Natural killer cell (primary cell): Measurements from ENCODE around the gene USP10. TPM values are rescaled to one million over a fixed set of nuclear protein-coding genes. Genes with fewer than 3 reads are reported as not detected.

Experiments used
- ATAC-seq, 3 donors: fragments of 150-1000 bp in 2 of 3; fragments of 200-7000 bp in 1 of 3; cut with Tn5 transposase; 1 replicate in 1 of 3; 2 replicates in 2 of 3; pipeline ENCODE4 v1.10.0; 2021; ENCODE audit warnings: mild to moderate bottlenecking in 2 of 3, moderate library complexity in 2 of 3
- DNase-seq, 2 donors: peaks; one replicate each; pipeline versions ENCODE4 v3.0.0 to v3.0.0-alpha.2; 2013 to 2021; ENCODE audit warnings: mixed read lengths in 1 of 2
- H3K27ac ChIP-seq: one replicate; pipeline ENCODE4 v1.5.1; 2013; ENCODE audit warnings: mild to moderate bottlenecking, low read length
- H3K27me3 ChIP-seq: one replicate; pipeline ENCODE4 v1.6.1; 2013; ENCODE audit warnings: low read length; ENCODE audit not compliant: control insufficient read depth, insufficient read depth
- H3K36me3 ChIP-seq: one replicate; pipeline ENCODE4 v1.6.1; 2013; ENCODE audit warnings: low read length; ENCODE audit not compliant: control insufficient read depth, insufficient read depth
- H3K4me1 ChIP-seq: one replicate; pipeline ENCODE4 v1.6.1; 2013; ENCODE audit warnings: low read length; ENCODE audit not compliant: control insufficient read depth, insufficient read depth
- H3K4me3 ChIP-seq: one replicate; pipeline ENCODE4 v1.5.1; 2013; ENCODE audit warnings: low read length
- H3K9me3 ChIP-seq: one replicate; pipeline ENCODE4 v1.6.1; 2013; ENCODE audit warnings: low read length; ENCODE audit not compliant: control insufficient read depth, insufficient read depth
- H3K27ac Mint-ChIP-seq, 2 donors: one replicate each; pipeline ENCODE4 v1.8.0; 2022; ENCODE audit warnings: mild to moderate bottlenecking in 2 of 2, mixed read lengths in 2 of 2, moderate library complexity in 1 of 2
- H3K27me3 Mint-ChIP-seq, 2 donors: one replicate each; pipeline ENCODE4 v1.8.0; 2022; ENCODE audit warnings: low read depth in 2 of 2, mixed read lengths in 2 of 2
- H3K36me3 Mint-ChIP-seq: one replicate; pipeline ENCODE4 v1.8.0; 2022; ENCODE audit warnings: mixed read lengths
- H3K4me1 Mint-ChIP-seq, 2 donors: one replicate each; pipeline ENCODE4 v1.8.0; 2022; ENCODE audit warnings: mixed read lengths in 2 of 2
- H3K4me3 Mint-ChIP-seq: one replicate; pipeline ENCODE4 v1.8.0; 2022; ENCODE audit warnings: mild to moderate bottlenecking, moderate library complexity, mixed read lengths
- H3K9me3 Mint-ChIP-seq, 2 donors: one replicate each; pipeline ENCODE4 v1.8.0; 2022; ENCODE audit warnings: mixed read lengths in 2 of 2
- CTCF ChIP-seq: fragments of 200-600 bp; IDR thresholded peaks from one replicate; pipeline ENCODE4 v1.8.0; 2022; ENCODE audit warnings: antibody characterized with exemption
- WGBS: methylation state at CpG from one replicate; pipeline ENCODE4 v1.1.7; 2013; ENCODE audit warnings: missing lambda C conversion rate; ENCODE audit not compliant: insufficient coverage; 5-methylcytosine and 5-hydroxymethylcytosine counted together
- intact Hi-C: fragments of 100-400 bp; cut with micrococcal nuclease; formaldehyde crosslinking; loops from one replicate; pipeline ENCODE4 v1.14.2; 2022
- total RNA-seq, 4 donors: library from RNA; stranded (reverse); fragments of 120-200 nt in 1 of 4; gene quantifications; one replicate each; pipeline versions ENCODE4 v1.2.3 to v1.2.4, GENCODE V29; 2013 to 2022

The USP10 gene
- total RNA-seq, 3 donors from 2014 or later (not counting 1 experiment from before 2014, with no cell fraction given), result 78.4 to 103 (median 100) TPM

GRCh38 chr16:84769416-84769815, 69.6 kb downstream of the USP10 start:
- H3K4me1 Mint-ChIP-seq, result peaks cover 0 to 8% of the 10 kb centered on the region in 2 donors
- DNase-seq (no peak), ATAC-seq (no peak)
- H3K9me3 Mint-ChIP-seq, result no peaks in the 10 kb centered on the region
- no peaks in the 10 kb centered on the region for H3K4me1 ChIP-seq
- no peak overlapping the region for H3K4me3 Mint-ChIP-seq
- WGBS, result 95% methylated on average over 3 of the region's 3 CpGs
- no peak overlapping the region for H3K27ac ChIP-seq
- H3K36me3 ChIP-seq, result peaks cover 65% of the 10 kb centered on the region
- no peak overlapping the region for H3K27ac Mint-ChIP-seq
- intact Hi-C loops, result no loop called here
- no peak for TF ChIP-seq CTCF
- peaks cover 16% of the 10 kb centered on the region for H3K36me3 Mint-ChIP-seq
- no peak overlapping the region for H3K4me3 ChIP-seq
- no peaks in the 10 kb centered on the region for H3K27me3 ChIP-seq
- no peaks in the 10 kb centered on the region for H3K9me3 ChIP-seq
- no peaks in the 10 kb centered on the region for H3K27me3 Mint-ChIP-seq

- no peaks in the 10 kb centered on the region for H3K4me1 ChIP-seq
- H3K27ac ChIP-seq, result no peak overlapping the region
- WGBS, result 97% methylated on average over 10 of the region's 10 CpGs
- no peak overlapping the region for H3K4me3 ChIP-seq
- no peaks in the 10 kb centered on the region for H3K27me3 ChIP-seq
- Mint-ChIP-seq H3K9me3 (no peaks in the 10 kb centered on the region), H3K4me3 (no peak overlapping the region), H3K4me1 (no peaks in the 10 kb centered on the region), H3K27ac (no peak overlapping the region), H3K27me3 (no peaks in the 10 kb centered on the region), H3K36me3 (peaks cover 20% of the 10 kb centered on the region)
- TF ChIP-seq CTCF, result no peak
- H3K9me3 ChIP-seq, result no peaks in the 10 kb centered on the region
- no peak for ATAC-seq
- intact Hi-C loops, result no loop called here
- peaks cover 68% of the 10 kb centered on the region for H3K36me3 ChIP-seq
- DNase-seq, result no peak
Observed at GRCh38 chr16:84773312-84773711, 73.5 kb downstream of the USP10 start.

- intact Hi-C loops, result no loop called here
- DNase-seq (no peak), ATAC-seq (no peak)
- TF ChIP-seq CTCF, result no peak
- Histone ChIP-seq H3K27ac (no peak overlapping the region), H3K36me3 (peaks cover 63% of the 10 kb centered on the region), H3K9me3 (no peaks in the 10 kb centered on the region), H3K4me1 (no peaks in the 10 kb centered on the region), H3K27me3 (no peaks in the 10 kb centered on the region), H3K4me3 (no peak overlapping the region)
- no peaks in the 10 kb centered on the region for H3K9me3 Mint-ChIP-seq
- no peak overlapping the region for H3K27ac Mint-ChIP-seq
- no peak overlapping the region for H3K4me3 Mint-ChIP-seq
- no peaks in the 10 kb centered on the region for H3K4me1 Mint-ChIP-seq
- H3K27me3 Mint-ChIP-seq, result no peaks in the 10 kb centered on the region
- WGBS, result 92% methylated on average over 4 of the region's 4 CpGs
- peaks cover 22% of the 10 kb centered on the region for H3K36me3 Mint-ChIP-seq
Observed at GRCh38 chr16:84774810-84775209, 75.0 kb downstream of the USP10 start.

- H3K4me3 Mint-ChIP-seq, result no peak overlapping the region
- intact Hi-C loops, result no loop called here
- H3K27ac Mint-ChIP-seq, result peak overlapping the region in 1 of 2 donors; percentile 54
- TF ChIP-seq CTCF, result no peak
- no peaks in the 10 kb centered on the region for H3K9me3 Mint-ChIP-seq
- H3K27me3 Mint-ChIP-seq, result no peaks in the 10 kb centered on the region
- no peaks in the 10 kb centered on the region for H3K4me1 Mint-ChIP-seq
- H3K9me3 ChIP-seq, result no peaks in the 10 kb centered on the region
- peaks cover 67% of the 10 kb centered on the region for H3K36me3 ChIP-seq
- 95% methylated on average over 14 of the region's 14 CpGs for WGBS
- no peak for DNase-seq
- no peak overlapping the region for H3K4me3 ChIP-seq
- peaks cover 27% of the 10 kb centered on the region for H3K36me3 Mint-ChIP-seq
- no peak overlapping the region for H3K27ac ChIP-seq
- no peaks in the 10 kb centered on the region for H3K4me1 ChIP-seq
- no peak for ATAC-seq
- no peaks in the 10 kb centered on the region for H3K27me3 ChIP-seq
Observed at GRCh38 chr16:84775262-84775810, 75.5 kb downstream of the USP10 start.
